Spleen (tissue), 7 donors: ENCODE measurements around the gene RXRB.
"Not testable (repeated sequence)": the region's sequence is repeated elsewhere in the genome, so short reads cannot be mapped to it uniquely, and the experiment has no call there.

Source experiments
- POLR2A ChIP-seq, 3 donors: fragments of 450-650 bp; IDR thresholded peaks; one replicate each; pipeline ENCODE4 v1.5.1; 2017; ENCODE audit warnings: antibody characterized with exemption in 3 of 3, mild to moderate bottlenecking in 1 of 3
- POLR2AphosphoS5 ChIP-seq, 3 donors: sonication (generic); formaldehyde crosslinking; IDR thresholded peaks; one replicate each; pipeline ENCODE4 v1.5.1; 2017; ENCODE audit warnings: antibody characterized with exemption in 3 of 3
- TF ChIP-seq, protein P1 (sequence below), 11 experiments: fragments of 200-600 bp in 7 of 11; fragments of 450-650 bp in 4 of 11; sonication (generic) in 4 of 11; IDR thresholded peaks in 8 of 11; conservative IDR thresholded peaks in 3 of 11; 1 replicate in 7 of 11; 2 replicates in 4 of 11; pipeline versions ENCODE4 v1.4.0 to v1.8.0; 2016 to 2021; ENCODE audit warnings: antibody characterized with exemption in 11 of 11, inconsistent platforms in 4 of 11, mild to moderate bottlenecking in 1 of 11
- donor health status: DM: no; HTN: no; CAD: no; lungs with moderate emphysema.
- donor health status: DM: no; HTN: no; CAD: no.
- donor health status: DM: no; HTN: no; CAD: no.

- TF ChIP-seq, protein P1, sequence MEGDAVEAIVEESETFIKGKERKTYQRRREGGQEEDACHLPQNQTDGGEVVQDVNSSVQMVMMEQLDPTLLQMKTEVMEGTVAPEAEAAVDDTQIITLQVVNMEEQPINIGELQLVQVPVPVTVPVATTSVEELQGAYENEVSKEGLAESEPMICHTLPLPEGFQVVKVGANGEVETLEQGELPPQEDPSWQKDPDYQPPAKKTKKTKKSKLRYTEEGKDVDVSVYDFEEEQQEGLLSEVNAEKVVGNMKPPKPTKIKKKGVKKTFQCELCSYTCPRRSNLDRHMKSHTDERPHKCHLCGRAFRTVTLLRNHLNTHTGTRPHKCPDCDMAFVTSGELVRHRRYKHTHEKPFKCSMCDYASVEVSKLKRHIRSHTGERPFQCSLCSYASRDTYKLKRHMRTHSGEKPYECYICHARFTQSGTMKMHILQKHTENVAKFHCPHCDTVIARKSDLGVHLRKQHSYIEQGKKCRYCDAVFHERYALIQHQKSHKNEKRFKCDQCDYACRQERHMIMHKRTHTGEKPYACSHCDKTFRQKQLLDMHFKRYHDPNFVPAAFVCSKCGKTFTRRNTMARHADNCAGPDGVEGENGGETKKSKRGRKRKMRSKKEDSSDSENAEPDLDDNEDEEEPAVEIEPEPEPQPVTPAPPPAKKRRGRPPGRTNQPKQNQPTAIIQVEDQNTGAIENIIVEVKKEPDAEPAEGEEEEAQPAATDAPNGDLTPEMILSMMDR (IDR thresholded peaks at IDR 0.05 in 8 of 11, conservative IDR thresholded peaks at IDR 0.05 in 3 of 11), result not testable (repeated sequence)
- not testable (repeated sequence) for TF ChIP-seq POLR2A, POLR2AphosphoS5 (IDR thresholded peaks at IDR 0.05)
Measured at GRCh38 chr6:33150560-33150959, 49.9 kb downstream of the RXRB start.
